Stomach smooth muscle (tissue), 2 donors: ENCODE measurements around the gene NKX2-8.
"Not testable (repeated sequence)": the region's sequence is repeated elsewhere in the genome, so short reads cannot be mapped to it uniquely, and the experiment has no call there.

Experiments used
- H3K27ac ChIP-seq: one replicate; pipeline ENCODE4 v1.7.0; 2013; ENCODE audit warnings: mild to moderate bottlenecking, low read length, inconsistent platforms
- H3K27me3 ChIP-seq, 2 donors: one replicate each; pipeline ENCODE4 v1.7.0; 2013; ENCODE audit warnings: low read length in 2 of 2; ENCODE audit not compliant: insufficient read depth in 2 of 2, control insufficient read depth in 1 of 2
- H3K36me3 ChIP-seq, 2 donors: one replicate each; pipeline ENCODE4 v1.7.0; 2013; ENCODE audit warnings: low read length in 2 of 2; ENCODE audit not compliant: control insufficient read depth in 2 of 2, insufficient read depth in 2 of 2
- H3K4me1 ChIP-seq: one replicate; pipeline ENCODE4 v1.7.0; 2013; ENCODE audit warnings: low read length; ENCODE audit not compliant: control insufficient read depth, insufficient read depth
- H3K4me3 ChIP-seq, 2 donors: one replicate each; pipeline ENCODE4 v1.7.0; 2013; ENCODE audit warnings: low read length in 2 of 2
- H3K9ac ChIP-seq, 2 donors: one replicate each; pipeline ENCODE4 v1.7.0; 2013; ENCODE audit warnings: low read length in 2 of 2, mild to moderate bottlenecking in 1 of 2
- H3K9me3 ChIP-seq, 2 donors: one replicate each; pipeline ENCODE4 v1.7.0; 2013; ENCODE audit warnings: low read length in 2 of 2; ENCODE audit not compliant: control insufficient read depth in 2 of 2
- donor health status: healthy.
- donor health status: Pancreatic carcinoma.

NKX2-8 gene

GRCh38 chr14:36544280-36544679 is 38.1 kb downstream of the NKX2-8 start:
- H3K4me1 ChIP-seq, H3K27me3 ChIP-seq, H3K27ac ChIP-seq, H3K9ac ChIP-seq, H3K9me3 ChIP-seq, H3K4me3 ChIP-seq, H3K36me3 ChIP-seq: not testable (repeated sequence)

DNA sequence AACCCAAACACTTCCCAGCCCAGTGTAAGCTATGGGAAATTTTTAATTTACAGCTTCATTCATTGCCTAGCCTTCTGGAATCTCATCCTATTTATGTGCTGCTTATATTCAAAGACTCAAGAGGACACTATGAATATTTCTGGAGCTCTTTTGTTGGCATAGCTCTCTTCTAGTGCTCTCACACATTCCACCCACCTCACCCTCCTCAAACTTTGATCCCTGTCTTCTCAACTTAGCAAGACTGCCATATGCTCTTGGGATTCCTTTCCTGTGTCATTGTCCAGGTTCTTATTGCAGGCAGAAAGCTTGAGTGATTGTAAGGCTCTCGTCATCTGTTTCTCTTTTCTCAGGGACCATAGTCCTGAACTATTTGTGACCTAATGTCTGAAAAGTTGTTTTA is 44.4 kb downstream of the NKX2-8 start:
- H3K9ac ChIP-seq, result no peak overlapping the region
- no peak overlapping the region for H3K4me3 ChIP-seq
- H3K27ac ChIP-seq, result no peak overlapping the region
- H3K9me3 ChIP-seq, result peaks cover 0 to 4% of the 10 kb centered on the region in 2 donors
- H3K27me3 ChIP-seq, result peaks cover 2 to 7% of the 10 kb centered on the region in 2 donors
- H3K4me1 ChIP-seq, result no peaks in the 10 kb centered on the region
- no peaks in the 10 kb centered on the region for H3K36me3 ChIP-seq
